H9 (cell line): Measurements from ENCODE around the gene ZNF641. TPM values are rescaled to one million over a fixed set of nuclear protein-coding genes. Genes with fewer than 3 reads are reported as not detected.

Experiments used
- DNase-seq: peaks from one replicate; pipeline ENCODE4 v3.0.0-alpha.2; 2017
- H2AFZ ChIP-seq: one replicate; pipeline ENCODE4 v1.6.1; 2013; ENCODE audit warnings: mild to moderate bottlenecking, low read length, control low read depth, moderate library complexity
- H2AK5ac ChIP-seq: 2 replicates; pipeline ENCODE4 v1.6.1; 2013; ENCODE audit warnings: low read length, control low read depth, mixed read lengths; ENCODE audit not compliant: insufficient read length
- H2BK120ac ChIP-seq: one replicate; pipeline ENCODE4 v1.6.1; 2013; ENCODE audit warnings: low read depth, mild to moderate bottlenecking, low read length, control low read depth, inconsistent platforms; ENCODE audit not compliant: poor library complexity, severe bottlenecking
- H2BK12ac ChIP-seq: 2 replicates; pipeline ENCODE4 v1.6.1; 2013; ENCODE audit warnings: low read length, control low read depth, mixed read lengths, low read depth; ENCODE audit not compliant: insufficient read length
- H2BK15ac ChIP-seq: 2 replicates; pipeline ENCODE4 v1.6.1; 2013; ENCODE audit warnings: low read depth, low read length, control low read depth
- H2BK20ac ChIP-seq: one replicate; pipeline ENCODE4 v1.6.1; 2013; ENCODE audit warnings: low read depth, mild to moderate bottlenecking, low read length, control low read depth, inconsistent platforms; ENCODE audit not compliant: poor library complexity, severe bottlenecking
- H2BK5ac ChIP-seq: 2 replicates; pipeline ENCODE4 v1.6.1; 2013; ENCODE audit warnings: low read length, control low read depth, mixed read lengths; ENCODE audit not compliant: insufficient read length
- H3K14ac ChIP-seq: 2 replicates; pipeline ENCODE4 v1.6.1; 2013; ENCODE audit warnings: low read length, control low read depth; ENCODE audit not compliant: insufficient read depth
- H3K18ac ChIP-seq: 2 replicates; pipeline ENCODE4 v1.6.1; 2013; ENCODE audit warnings: low read depth, mild to moderate bottlenecking, mixed read lengths, low read length, control low read depth; ENCODE audit not compliant: insufficient read length
- H3K23ac ChIP-seq: 2 replicates; pipeline ENCODE4 v1.6.1; 2013; ENCODE audit warnings: low read length, control low read depth, mixed read lengths, low read depth; ENCODE audit not compliant: insufficient read length
- H3K23me2 ChIP-seq: 2 replicates; pipeline ENCODE4 v1.6.1; 2013; ENCODE audit warnings: low read depth, mild to moderate bottlenecking, mixed read lengths, low read length, control low read depth; ENCODE audit not compliant: insufficient read length, poor library complexity, severe bottlenecking
- H3K27ac ChIP-seq: 2 replicates; pipeline ENCODE4 v1.5.1; 2013; ENCODE audit warnings: low read length, control low read depth, mixed read lengths, low read depth; ENCODE audit not compliant: insufficient read length
- H3K27me3 ChIP-seq: 2 replicates; pipeline ENCODE4 v1.6.1; 2013; ENCODE audit warnings: low read length, control low read depth, inconsistent platforms; ENCODE audit not compliant: insufficient read depth
- H3K4ac ChIP-seq: 2 replicates; pipeline ENCODE4 v1.6.1; 2013; ENCODE audit warnings: low read depth, mild to moderate bottlenecking, control low read depth, inconsistent platforms, low read length, moderate library complexity
- H3K4me1 ChIP-seq: 2 replicates; pipeline ENCODE4 v1.6.1; 2013; ENCODE audit warnings: low read length, control low read depth, inconsistent platforms; ENCODE audit not compliant: insufficient read depth
- H3K4me2 ChIP-seq: 2 replicates; pipeline ENCODE4 v1.6.1; 2013; ENCODE audit warnings: low read length, control low read depth, mixed read lengths; ENCODE audit not compliant: insufficient read length, insufficient read depth
- H3K56ac ChIP-seq: 2 replicates; pipeline ENCODE4 v1.6.1; 2013; ENCODE audit warnings: low read depth, mild to moderate bottlenecking, mixed read lengths, low read length, control low read depth; ENCODE audit not compliant: insufficient read length
- H3K79me1 ChIP-seq: 2 replicates; pipeline ENCODE4 v1.6.1; 2013; ENCODE audit warnings: low read depth, mild to moderate bottlenecking, moderate library complexity, low read length, control low read depth, inconsistent platforms; ENCODE audit not compliant: insufficient read depth, poor library complexity, severe bottlenecking
- H3K79me2 ChIP-seq: 2 replicates; pipeline ENCODE4 v1.6.1; 2013; ENCODE audit warnings: low read length, control low read depth, inconsistent platforms; ENCODE audit not compliant: insufficient read depth
- H3K9ac ChIP-seq: 2 replicates; pipeline ENCODE4 v1.6.1; 2013; ENCODE audit warnings: low read length, control low read depth, mixed read lengths; ENCODE audit not compliant: insufficient read length; ENCODE audit errors: extremely low read depth
- H3K9me3 ChIP-seq: one replicate; pipeline ENCODE4 v1.6.1; 2013; ENCODE audit warnings: low read depth, low read length, inconsistent platforms; ENCODE audit not compliant: control insufficient read depth
- H3T11ph ChIP-seq: one replicate; pipeline ENCODE4 v1.6.1; 2013; ENCODE audit warnings: mild to moderate bottlenecking, low read length, control low read depth, inconsistent platforms
- H4K20me1 ChIP-seq: one replicate; pipeline ENCODE4 v1.6.1; 2013; ENCODE audit not compliant: control insufficient read depth, insufficient read length, insufficient read depth
- H4K5ac ChIP-seq: 2 replicates; pipeline ENCODE4 v1.6.1; 2013; ENCODE audit warnings: low read depth, mild to moderate bottlenecking, mixed read lengths, low read length, control low read depth; ENCODE audit not compliant: insufficient read length
- H4K8ac ChIP-seq: replicated peaks from 2 replicates; pipeline ENCODE4 v1.6.1; 2013; ENCODE audit warnings: low read length, control low read depth, mixed read lengths, low read depth; ENCODE audit not compliant: insufficient read length
- H4K91ac ChIP-seq: 2 replicates; pipeline ENCODE4 v1.6.1; 2013; ENCODE audit warnings: low read depth, mild to moderate bottlenecking, moderate library complexity, mixed read lengths, low read length, control low read depth; ENCODE audit not compliant: insufficient read length
- H3K27ac Mint-ChIP-seq, 3 experiments: 2 replicates in 2 of 3; 3 replicates in 1 of 3; pipeline ENCODE4 v1.8.0; 2020 to 2021; ENCODE audit warnings: mixed read lengths in 3 of 3, mild to moderate bottlenecking in 1 of 3, moderate library complexity in 1 of 3
- H3K27me3 Mint-ChIP-seq: 2 replicates; pipeline ENCODE4 v1.8.0; 2021; ENCODE audit warnings: low read depth, mild to moderate bottlenecking, moderate library complexity, mixed read lengths
- H3K36me3 Mint-ChIP-seq, 3 experiments: 2 replicates in 2 of 3; 3 replicates in 1 of 3; pipeline ENCODE4 v1.8.0; 2020 to 2021; ENCODE audit warnings: low read depth in 3 of 3, mixed read lengths in 3 of 3; ENCODE audit not compliant: insufficient read depth in 1 of 3
- H3K4me1 Mint-ChIP-seq, 2 experiments: 2 replicates each; pipeline ENCODE4 v1.8.0; 2020; ENCODE audit warnings: mixed read lengths in 2 of 2
- H3K4me3 Mint-ChIP-seq, 2 experiments: 2 replicates in 1 of 2; 3 replicates in 1 of 2; pipeline ENCODE4 v1.8.0; 2020 to 2021; ENCODE audit warnings: mild to moderate bottlenecking in 2 of 2, mixed read lengths in 2 of 2, moderate library complexity in 1 of 2
- H3K9me3 Mint-ChIP-seq, 2 experiments: 2 replicates in 1 of 2; 3 replicates in 1 of 2; pipeline ENCODE4 v1.8.0; 2020; ENCODE audit warnings: mild to moderate bottlenecking in 2 of 2, mixed read lengths in 2 of 2, moderate library complexity in 1 of 2
- WGBS: extraction: QIAGEN DNeasy Blood & Tissue Kit; methylation state at CpG from one replicate; pipeline ENCODE4 v1.1.7; 2013; ENCODE audit warnings: missing lambda C conversion rate, low lambda C conversion rate, mixed read lengths; ENCODE audit not compliant: insufficient read length; ENCODE audit errors: extremely low coverage; 5-methylcytosine and 5-hydroxymethylcytosine counted together
- total RNA-seq: library from RNA; stranded (reverse); gene quantifications from 2 replicates; pipeline ENCODE4 v1.2.1, GENCODE V29; 2021
- TF ChIP-seq, protein P1 (sequence below): fragments of 200-600 bp; sonication (generic); conservative IDR thresholded peaks from 3 replicates; pipeline ENCODE4 v1.8.0; 2021; ENCODE audit warnings: antibody characterized with exemption, mild to moderate bottlenecking

ZNF641 gene
- total RNA-seq, 1 experiment from 2014 or later, result 8.5 TPM

DNA sequence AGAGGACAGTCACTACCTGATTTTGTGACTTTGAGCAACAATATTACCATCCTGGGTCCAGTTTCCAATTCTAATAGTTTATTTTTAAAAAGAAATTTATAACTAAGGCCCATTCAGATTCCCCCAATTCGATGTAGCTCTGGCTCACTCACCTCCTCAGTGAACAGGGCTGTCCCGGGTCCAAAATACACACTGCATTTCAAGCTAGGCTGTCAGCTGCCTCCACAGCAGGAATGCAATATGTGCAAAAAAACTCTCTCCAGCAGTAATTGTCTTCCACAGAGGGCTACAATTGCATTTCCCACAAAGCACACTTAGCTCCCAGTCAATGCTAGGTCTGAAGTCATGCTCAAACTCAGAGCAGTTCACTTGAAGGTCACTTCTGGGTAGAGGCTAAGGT is 39.3 kb upstream of the ZNF641 start:
- TF ChIP-seq, protein P1, sequence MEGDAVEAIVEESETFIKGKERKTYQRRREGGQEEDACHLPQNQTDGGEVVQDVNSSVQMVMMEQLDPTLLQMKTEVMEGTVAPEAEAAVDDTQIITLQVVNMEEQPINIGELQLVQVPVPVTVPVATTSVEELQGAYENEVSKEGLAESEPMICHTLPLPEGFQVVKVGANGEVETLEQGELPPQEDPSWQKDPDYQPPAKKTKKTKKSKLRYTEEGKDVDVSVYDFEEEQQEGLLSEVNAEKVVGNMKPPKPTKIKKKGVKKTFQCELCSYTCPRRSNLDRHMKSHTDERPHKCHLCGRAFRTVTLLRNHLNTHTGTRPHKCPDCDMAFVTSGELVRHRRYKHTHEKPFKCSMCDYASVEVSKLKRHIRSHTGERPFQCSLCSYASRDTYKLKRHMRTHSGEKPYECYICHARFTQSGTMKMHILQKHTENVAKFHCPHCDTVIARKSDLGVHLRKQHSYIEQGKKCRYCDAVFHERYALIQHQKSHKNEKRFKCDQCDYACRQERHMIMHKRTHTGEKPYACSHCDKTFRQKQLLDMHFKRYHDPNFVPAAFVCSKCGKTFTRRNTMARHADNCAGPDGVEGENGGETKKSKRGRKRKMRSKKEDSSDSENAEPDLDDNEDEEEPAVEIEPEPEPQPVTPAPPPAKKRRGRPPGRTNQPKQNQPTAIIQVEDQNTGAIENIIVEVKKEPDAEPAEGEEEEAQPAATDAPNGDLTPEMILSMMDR, result no peak
- no CpG with 5 or more reads among the region's 2 CpGs for WGBS
- peaks cover 10 to 89% of the 10 kb centered on the region in 2 experiments; a peak in 4 of 5 replicates for H3K9me3 Mint-ChIP-seq
- Histone ChIP-seq H3K23me2 (no peaks in the 10 kb centered on the region), H2BK15ac (no peak overlapping the region), H3K4me1 (no peaks in the 10 kb centered on the region), H4K5ac (no peak overlapping the region), H3K4ac (no peak overlapping the region), H3K18ac (no peak overlapping the region), H4K91ac (no peak overlapping the region), H4K8ac (no peak overlapping the region), H3K14ac (no peak overlapping the region), H3K79me2 (no peaks in the 10 kb centered on the region; the same call in 1 of the 2 replicates), H2AK5ac (no peak overlapping the region), H3K9ac (no peak overlapping the region), H3K56ac (no peak overlapping the region), H3K9me3 (no peaks in the 10 kb centered on the region), H3K23ac (no peak overlapping the region), H4K20me1 (no peaks in the 10 kb centered on the region), H3K27me3 (no peaks in the 10 kb centered on the region), H3T11ph (no peak overlapping the region), H2BK5ac (no peak overlapping the region), H3K79me1 (no peaks in the 10 kb centered on the region), H2AFZ (no peak overlapping the region), H3K4me2 (no peak overlapping the region), H2BK12ac (no peak overlapping the region), H2BK20ac (no peak overlapping the region), H3K27ac (no peak overlapping the region), H2BK120ac (no peak overlapping the region)
- H3K27me3 Mint-ChIP-seq, result peaks cover 29% of the 10 kb centered on the region
- no peaks in the 10 kb centered on the region for H3K36me3 Mint-ChIP-seq
- H3K27ac Mint-ChIP-seq, result no peak overlapping the region
- no peak for DNase-seq
- no peak overlapping the region for H3K4me3 Mint-ChIP-seq
- H3K4me1 Mint-ChIP-seq, result no peaks in the 10 kb centered on the region
